Measurements from ENCODE around the gene PHF21B. TPM values are rescaled to one million over a fixed set of nuclear protein-coding genes. Genes with fewer than 3 reads are reported as not detected.

The PHF21B gene
- total RNA-seq, 3 donors from 2014 or later (not counting 1 experiment from before 2014, with no cell fraction given) = not detected

DNA sequence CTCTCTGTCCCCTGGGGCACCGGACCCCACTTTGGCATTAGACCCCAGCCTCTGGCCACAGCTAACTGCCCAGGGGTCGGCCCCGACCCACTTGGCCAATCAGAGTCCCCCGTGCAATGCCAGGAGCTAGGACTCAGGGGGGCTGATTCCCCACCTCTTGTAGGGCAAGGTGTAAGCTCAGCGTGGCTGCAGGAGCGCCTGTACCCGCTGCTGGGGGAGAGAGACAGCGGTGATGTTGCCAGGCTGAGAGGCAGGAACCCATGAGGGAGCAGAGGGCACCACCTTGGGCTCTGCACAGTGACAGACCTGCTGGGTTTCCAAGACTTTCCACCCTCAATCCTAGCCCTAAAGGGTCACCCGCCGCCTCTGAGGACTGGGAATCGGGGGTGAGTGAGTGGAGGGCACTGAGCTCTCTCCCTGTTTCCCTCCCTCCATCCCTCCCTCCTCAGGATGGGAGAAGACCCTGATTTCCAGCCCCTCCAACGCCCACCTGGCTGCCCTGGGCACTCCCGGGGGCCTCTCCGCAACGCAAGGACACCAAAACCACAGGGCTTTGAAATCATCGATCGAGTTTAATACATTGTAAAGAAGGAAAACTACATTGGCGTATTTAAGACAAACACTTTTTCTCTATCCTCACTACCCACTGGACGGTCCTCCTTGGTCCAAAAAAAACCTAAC, 129.1 kb downstream of the PHF21B start:
- no peak overlapping the region for H3K4me3 ChIP-seq (ENCODE audit: low read length)
- H3K27me3 ChIP-seq (ENCODE audit: control insufficient read depth, insufficient read depth, low read length) = no peaks in the 10 kb centered on the region
- H3K36me3 Mint-ChIP-seq = no peaks in the 10 kb centered on the region
- WGBS (ENCODE audit: insufficient coverage) = 86% methylated on average over 19 of the region's 19 CpGs
- TF ChIP-seq, protein P1, sequence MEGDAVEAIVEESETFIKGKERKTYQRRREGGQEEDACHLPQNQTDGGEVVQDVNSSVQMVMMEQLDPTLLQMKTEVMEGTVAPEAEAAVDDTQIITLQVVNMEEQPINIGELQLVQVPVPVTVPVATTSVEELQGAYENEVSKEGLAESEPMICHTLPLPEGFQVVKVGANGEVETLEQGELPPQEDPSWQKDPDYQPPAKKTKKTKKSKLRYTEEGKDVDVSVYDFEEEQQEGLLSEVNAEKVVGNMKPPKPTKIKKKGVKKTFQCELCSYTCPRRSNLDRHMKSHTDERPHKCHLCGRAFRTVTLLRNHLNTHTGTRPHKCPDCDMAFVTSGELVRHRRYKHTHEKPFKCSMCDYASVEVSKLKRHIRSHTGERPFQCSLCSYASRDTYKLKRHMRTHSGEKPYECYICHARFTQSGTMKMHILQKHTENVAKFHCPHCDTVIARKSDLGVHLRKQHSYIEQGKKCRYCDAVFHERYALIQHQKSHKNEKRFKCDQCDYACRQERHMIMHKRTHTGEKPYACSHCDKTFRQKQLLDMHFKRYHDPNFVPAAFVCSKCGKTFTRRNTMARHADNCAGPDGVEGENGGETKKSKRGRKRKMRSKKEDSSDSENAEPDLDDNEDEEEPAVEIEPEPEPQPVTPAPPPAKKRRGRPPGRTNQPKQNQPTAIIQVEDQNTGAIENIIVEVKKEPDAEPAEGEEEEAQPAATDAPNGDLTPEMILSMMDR (IDR thresholded peaks at IDR 0.05) = no peak
- intact Hi-C loops (cut with micrococcal nuclease) = no loop called here
- no peak overlapping the region for H3K4me3 Mint-ChIP-seq
- no peak overlapping the region for H3K27ac Mint-ChIP-seq
- H3K36me3 ChIP-seq (ENCODE audit: control insufficient read depth, insufficient read depth, low read length) = no peaks in the 10 kb centered on the region
- H3K27ac ChIP-seq (ENCODE audit: low read length) = no peak overlapping the region
- DNase-seq (no peak), ATAC-seq (no peak)
- H3K9me3 ChIP-seq (ENCODE audit: control insufficient read depth, insufficient read depth, low read length) = no peaks in the 10 kb centered on the region
- H3K9me3 Mint-ChIP-seq = no peaks in the 10 kb centered on the region
- no peaks in the 10 kb centered on the region for H3K4me1 ChIP-seq (ENCODE audit: control insufficient read depth, insufficient read depth, low read length)
- no peaks in the 10 kb centered on the region for H3K4me1 Mint-ChIP-seq
- H3K27me3 Mint-ChIP-seq (ENCODE audit: low read depth in 2 of 2) = peaks cover 0 to 2% of the 10 kb centered on the region in 2 donors

DNA sequence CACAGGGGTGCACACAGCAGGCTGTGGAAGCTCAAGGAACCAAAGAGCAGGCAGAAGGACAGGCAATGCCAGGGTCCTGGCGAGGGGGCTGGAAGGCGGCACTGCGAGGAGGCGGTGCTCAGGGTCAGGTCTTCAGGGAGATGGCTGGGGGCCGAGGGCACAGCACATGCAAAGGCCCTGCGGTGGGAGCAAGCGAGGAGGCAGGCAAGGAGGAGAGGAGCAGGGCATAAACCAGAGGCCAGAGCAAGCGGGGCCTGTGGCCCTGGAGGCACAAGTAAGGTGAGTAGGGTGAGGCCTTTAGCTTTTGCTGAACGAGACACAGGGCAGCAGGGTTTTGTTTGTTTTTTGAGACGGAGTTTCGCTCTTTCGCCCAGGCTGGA, 130.5 kb downstream of the PHF21B start:
- 89% methylated on average over 12 of the region's 12 CpGs for WGBS (ENCODE audit: insufficient coverage)
- H3K9me3 Mint-ChIP-seq = no peaks in the 10 kb centered on the region
- H3K4me1 ChIP-seq (ENCODE audit: control insufficient read depth, insufficient read depth, low read length) = no peaks in the 10 kb centered on the region
- no peak overlapping the region for H3K27ac ChIP-seq (ENCODE audit: low read length)
- TF ChIP-seq, protein P1 (IDR thresholded peaks at IDR 0.05) = no peak
- H3K9me3 ChIP-seq (ENCODE audit: control insufficient read depth, insufficient read depth, low read length) = no peaks in the 10 kb centered on the region
- DNase-seq = no peak
- H3K36me3 ChIP-seq (ENCODE audit: control insufficient read depth, insufficient read depth, low read length) = no peaks in the 10 kb centered on the region
- no peaks in the 10 kb centered on the region for H3K36me3 Mint-ChIP-seq
- H3K27ac Mint-ChIP-seq = no peak overlapping the region
- no peaks in the 10 kb centered on the region for H3K27me3 ChIP-seq (ENCODE audit: control insufficient read depth, insufficient read depth, low read length)
- no peak overlapping the region for H3K4me3 Mint-ChIP-seq
- no peak overlapping the region for H3K4me3 ChIP-seq (ENCODE audit: low read length)
- no peak for ATAC-seq
- intact Hi-C loops (cut with micrococcal nuclease) = no loop called here
- H3K27me3 Mint-ChIP-seq (ENCODE audit: low read depth in 2 of 2) = peaks cover 0 to 2% of the 10 kb centered on the region in 2 donors
- H3K4me1 Mint-ChIP-seq = no peaks in the 10 kb centered on the region

DNA sequence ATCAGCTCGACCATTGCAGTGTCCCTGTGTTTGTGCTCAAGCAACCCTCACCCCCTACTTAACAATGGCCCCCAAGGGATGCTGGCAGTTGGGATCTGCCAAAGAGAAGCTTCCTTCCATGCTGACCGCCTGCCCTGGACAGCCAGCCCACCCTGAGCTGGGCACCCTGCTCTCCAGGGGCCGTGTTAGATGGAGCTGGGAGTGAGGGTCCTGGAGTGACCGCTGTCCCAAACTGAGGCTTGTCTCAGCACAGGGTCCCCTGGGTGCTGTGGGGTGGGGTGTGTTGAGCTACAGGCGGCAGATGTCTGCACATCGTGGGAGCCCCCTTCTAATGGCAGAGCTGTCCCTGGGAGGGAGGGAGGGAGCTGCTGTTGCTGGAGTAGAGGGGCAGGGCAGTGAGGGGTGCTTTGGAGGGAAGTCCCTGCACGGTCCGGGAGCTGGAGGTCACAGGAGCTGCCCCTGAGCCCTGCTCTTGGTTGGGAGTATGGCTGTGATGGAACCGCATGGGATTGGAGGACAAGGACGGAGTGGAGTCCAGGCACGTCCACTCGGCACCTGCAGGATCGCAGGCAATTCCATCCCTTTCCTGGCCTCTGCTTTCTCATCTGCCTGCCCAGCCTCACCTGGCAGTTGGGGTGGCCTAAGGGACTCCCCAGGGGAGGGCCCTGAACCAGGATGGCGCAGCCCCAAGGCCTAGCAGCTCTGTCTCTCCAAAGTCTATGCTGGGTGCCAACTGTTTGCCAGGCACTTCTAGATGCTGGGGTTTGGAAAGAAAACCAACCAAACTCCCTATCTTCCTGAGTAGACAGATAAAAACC, 131.1 kb downstream of the PHF21B start:
- no peak overlapping the region for H3K27ac ChIP-seq (ENCODE audit: low read length)
- no peak overlapping the region for H3K4me3 Mint-ChIP-seq
- H3K36me3 ChIP-seq (ENCODE audit: control insufficient read depth, insufficient read depth, low read length) = no peaks in the 10 kb centered on the region
- no peak for ATAC-seq
- TF ChIP-seq, protein P1 (IDR thresholded peaks at IDR 0.05) = no peak
- H3K27me3 ChIP-seq (ENCODE audit: control insufficient read depth, insufficient read depth, low read length) = no peaks in the 10 kb centered on the region
- no peak overlapping the region for H3K4me3 ChIP-seq (ENCODE audit: low read length)
- H3K4me1 Mint-ChIP-seq = no peaks in the 10 kb centered on the region
- no peaks in the 10 kb centered on the region for H3K36me3 Mint-ChIP-seq
- H3K4me1 ChIP-seq (ENCODE audit: control insufficient read depth, insufficient read depth, low read length) = no peaks in the 10 kb centered on the region
- 84% methylated on average over 13 of the region's 14 CpGs for WGBS (ENCODE audit: insufficient coverage)
- intact Hi-C loops (cut with micrococcal nuclease) = no loop called here
- no peak for DNase-seq
- no peak overlapping the region for H3K27ac Mint-ChIP-seq
- H3K9me3 Mint-ChIP-seq = no peaks in the 10 kb centered on the region
- H3K27me3 Mint-ChIP-seq (ENCODE audit: low read depth in 2 of 2) = peaks cover 0 to 2% of the 10 kb centered on the region in 2 donors
- no peaks in the 10 kb centered on the region for H3K9me3 ChIP-seq (ENCODE audit: control insufficient read depth, insufficient read depth, low read length)

All from natural killer cell (primary cell).